Measurements from ENCODE around the gene TOP1. TPM values are rescaled to one million over a fixed set of nuclear protein-coding genes. Genes with fewer than 3 reads are reported as not detected.

The TOP1 gene
- polyA plus RNA-seq, 2 of the 4 experiments (the other 2 are of a cell fraction): 20.8 to 70.6 TPM

DNA sequence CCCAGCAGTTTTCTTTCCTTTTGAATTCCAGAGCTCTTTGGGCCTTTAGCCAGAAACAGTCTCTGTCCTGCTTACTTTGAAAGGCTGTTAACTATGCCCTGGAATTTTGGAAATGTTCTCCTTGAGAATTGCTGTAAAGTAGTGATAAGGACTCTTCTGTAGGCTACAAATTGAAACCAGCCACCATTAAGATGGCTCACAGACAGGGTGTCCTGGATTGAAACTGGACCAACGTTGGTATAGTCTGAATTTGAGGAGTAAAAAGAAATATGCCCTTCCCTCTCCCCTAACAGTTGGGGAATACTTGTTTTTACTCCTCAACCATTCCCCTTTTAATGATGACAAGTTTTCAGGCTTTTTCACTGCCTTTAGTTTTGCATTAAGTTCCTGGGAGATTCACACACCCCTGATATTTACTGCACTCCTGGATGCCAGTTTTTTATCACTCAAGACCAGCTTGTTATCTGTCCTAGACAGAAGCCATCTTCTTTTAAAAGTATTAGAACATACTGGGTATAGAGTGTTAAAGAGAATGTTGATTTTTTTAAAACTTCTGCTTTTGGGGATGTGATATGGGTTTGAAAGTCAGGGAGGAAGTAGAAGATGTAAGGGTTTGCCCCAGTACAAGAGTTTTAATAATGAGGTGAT is 21.9 kb downstream of the TOP1 start:
- Histone ChIP-seq H3K9me3 (no peaks in the 10 kb centered on the region), H3K4me3 (no peak overlapping the region), H3K27ac (0 out of 6 replicates have a peak overlapping the region, but pooled peaks of 1 of the 2 experiments have one; percentile 14), H3K4me1 (peaks cover 85% of the 10 kb centered on the region), H3K4me2 (no peak overlapping the region)
- 63% methylated on average over 1 of the region's 1 CpG for WGBS (ENCODE audit: missing lambda C conversion rate)
- CTCF ChIA-PET: interaction anchor here (1.1 to 1.4 kb wide), 2 partner anchors 44 to 60 kb away, joined by 3 read pairs; no protein-coding TSS in a partner anchor
- FAIRE-seq (no peak), DNase-seq (ENCODE audit: low read depth in 1 of 2, low spot score in 1 of 2) (no peak), ATAC-seq (no peak)
- TF ChIP-seq CHD2 (IDR thresholded peaks at IDR 0.05; ENCODE audit: low read length, partially characterized antibody): no peak
- TF ChIP-seq PHF8 (IDR thresholded peaks at IDR 0.05; ENCODE audit: borderline replicate concordance, low read depth): no peak
- no peak for TF ChIP-seq CBX8 (IDR thresholded peaks at IDR 0.05)
- no peak for TF ChIP-seq RARB (CRISPR knock-in tag; IDR thresholded peaks at IDR 0.05)
- TF ChIP-seq ZSCAN20 (CRISPR knock-in tag; IDR thresholded peaks at IDR 0.05): no peak
- TF ChIP-seq, protein P1, sequence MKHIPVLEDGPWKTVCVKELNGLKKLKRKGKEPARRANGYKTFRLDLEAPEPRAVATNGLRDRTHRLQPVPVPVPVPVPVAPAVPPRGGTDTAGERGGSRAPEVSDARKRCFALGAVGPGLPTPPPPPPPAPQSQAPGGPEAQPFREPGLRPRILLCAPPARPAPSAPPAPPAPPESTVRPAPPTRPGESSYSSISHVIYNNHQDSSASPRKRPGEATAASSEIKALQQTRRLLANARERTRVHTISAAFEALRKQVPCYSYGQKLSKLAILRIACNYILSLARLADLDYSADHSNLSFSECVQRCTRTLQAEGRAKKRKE (CRISPR knock-in tag; IDR thresholded peaks at IDR 0.05; ENCODE audit: low read depth): no peak
- no peak for TF ChIP-seq FOSB (CRISPR knock-in tag; IDR thresholded peaks at IDR 0.05)
- no peak for TF ChIP-seq HDAC2 (IDR thresholded peaks at IDR 0.05)
- no peak for TF ChIP-seq NR3C1 (IDR thresholded peaks at IDR 0.05)
- TF ChIP-seq CHD4 (IDR thresholded peaks at IDR 0.05; ENCODE audit: borderline replicate concordance): no peak
- TF ChIP-seq, protein P2, sequence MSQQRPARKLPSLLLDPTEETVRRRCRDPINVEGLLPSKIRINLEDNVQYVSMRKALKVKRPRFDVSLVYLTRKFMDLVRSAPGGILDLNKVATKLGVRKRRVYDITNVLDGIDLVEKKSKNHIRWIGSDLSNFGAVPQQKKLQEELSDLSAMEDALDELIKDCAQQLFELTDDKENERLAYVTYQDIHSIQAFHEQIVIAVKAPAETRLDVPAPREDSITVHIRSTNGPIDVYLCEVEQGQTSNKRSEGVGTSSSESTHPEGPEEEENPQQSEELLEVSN (IDR thresholded peaks at IDR 0.05; ENCODE audit: borderline replicate concordance, low read depth): no peak
- no peak for TF ChIP-seq BHLHE40 (IDR thresholded peaks at IDR 0.05; ENCODE audit: low read depth, low read length)
- no peak for TF ChIP-seq POLR2AphosphoS2 (conservative IDR thresholded peaks at IDR 0.05; ENCODE audit: low read length)
- no peak for TF ChIP-seq ZNF302 (CRISPR knock-in tag; IDR thresholded peaks at IDR 0.05)
- no peak for TF ChIP-seq KDM5A (IDR thresholded peaks at IDR 0.05)
- no peak for TF ChIP-seq RAD21 (conservative IDR thresholded peaks at IDR 0.05 in 1 of 2, IDR thresholded peaks at IDR 0.05 in 1 of 2)
- POLR2A ChIA-PET: no interaction called here

DNA sequence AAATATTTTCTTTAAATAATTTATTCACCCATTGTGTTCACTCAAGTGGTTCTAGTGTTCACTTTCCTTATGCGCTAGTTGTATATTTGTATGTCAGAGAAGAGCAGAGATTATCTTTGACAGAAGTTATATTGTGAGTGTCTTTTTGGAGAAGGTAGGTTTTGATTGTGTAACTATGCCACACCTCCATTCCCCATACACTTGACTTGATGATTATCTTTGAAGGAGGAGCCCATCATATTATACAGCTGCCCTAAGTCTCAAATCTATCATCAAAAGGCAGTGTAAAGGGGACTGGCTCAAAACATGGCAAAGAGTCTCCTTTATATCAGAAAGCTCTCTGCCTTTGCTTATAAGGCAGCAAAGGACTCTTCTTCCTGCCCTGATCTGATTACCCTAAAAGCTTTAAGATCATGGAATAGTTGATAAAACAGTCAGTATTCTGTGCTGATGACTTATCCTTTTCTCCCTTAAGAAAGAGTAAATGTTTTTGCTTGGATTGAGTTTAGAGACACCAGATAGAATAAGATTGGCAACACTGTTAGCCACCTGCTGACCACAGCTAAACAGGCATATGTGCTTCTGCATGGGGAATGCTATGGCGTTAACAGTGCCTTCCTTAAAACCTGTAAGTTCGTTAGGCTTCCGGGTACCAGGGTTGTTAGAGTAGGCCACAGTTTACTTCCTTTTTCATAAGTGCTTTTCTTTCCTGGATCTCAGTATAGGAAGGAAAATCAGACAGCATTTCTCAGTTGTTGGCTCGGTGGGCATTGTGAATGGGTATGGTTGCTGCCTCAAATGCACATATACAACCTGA is 22.6 kb downstream of the TOP1 start:
- TF ChIP-seq HOXB13 (CRISPR knock-in tag; IDR thresholded peaks at IDR 0.05; ENCODE audit: low read depth) (no peak), JUNB (IDR thresholded peaks at IDR 0.05) (no peak), RARB (CRISPR knock-in tag; IDR thresholded peaks at IDR 0.05) (no peak), NR3C1 (IDR thresholded peaks at IDR 0.05) (no peak), EP300 (IDR thresholded peaks at IDR 0.05) (no peak), HEYL (CRISPR knock-in tag; IDR thresholded peaks at IDR 0.05) (no peak), ZFP36 (IDR thresholded peaks at IDR 0.05; ENCODE audit: borderline replicate concordance, partially characterized antibody) (no peak), SREBF2 (IDR thresholded peaks at IDR 0.05) (no peak), MAFK (IDR thresholded peaks at IDR 0.05; ENCODE audit: partially characterized antibody) (no peak), HOXB5 (CRISPR knock-in tag; IDR thresholded peaks at IDR 0.05) (no peak)
- TF ChIP-seq, protein P2 (IDR thresholded peaks at IDR 0.05; ENCODE audit: borderline replicate concordance, low read depth): no peak
- TF ChIP-seq, protein P3, sequence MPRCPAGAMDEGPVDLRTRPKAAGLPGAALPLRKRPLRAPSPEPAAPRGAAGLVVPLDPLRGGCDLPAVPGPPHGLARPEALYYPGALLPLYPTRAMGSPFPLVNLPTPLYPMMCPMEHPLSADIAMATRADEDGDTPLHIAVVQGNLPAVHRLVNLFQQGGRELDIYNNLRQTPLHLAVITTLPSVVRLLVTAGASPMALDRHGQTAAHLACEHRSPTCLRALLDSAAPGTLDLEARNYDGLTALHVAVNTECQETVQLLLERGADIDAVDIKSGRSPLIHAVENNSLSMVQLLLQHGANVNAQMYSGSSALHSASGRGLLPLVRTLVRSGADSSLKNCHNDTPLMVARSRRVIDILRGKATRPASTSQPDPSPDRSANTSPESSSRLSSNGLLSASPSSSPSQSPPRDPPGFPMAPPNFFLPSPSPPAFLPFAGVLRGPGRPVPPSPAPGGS (IDR thresholded peaks at IDR 0.05): no peak
- Histone ChIP-seq H3K27ac (no peak overlapping the region), H3K4me3 (no peak overlapping the region), H3K4me1 (peaks cover 85% of the 10 kb centered on the region), H3K9me3 (no peaks in the 10 kb centered on the region), H3K4me2 (no peak overlapping the region)
- 91% methylated on average over 5 of the region's 5 CpGs for WGBS (ENCODE audit: missing lambda C conversion rate)
- POLR2A ChIA-PET: no interaction called here
- ATAC-seq (no peak), FAIRE-seq (no peak), DNase-seq (ENCODE audit: low read depth in 1 of 2, low spot score in 1 of 2) (no peak)
- CTCF ChIA-PET: interaction anchor here (0.6 to 1.5 kb wide), 5 partner anchors 10 to 61 kb away, joined by 3 to 8 read pairs (median 4); no protein-coding TSS in a partner anchor

Measured in A549 (cell line).